Measurements from ENCODE around the gene SRGAP2B.
"Not testable (repeated sequence)": the region's sequence is repeated elsewhere in the genome, so short reads cannot be mapped to it uniquely, and the experiment has no call there.

DNA sequence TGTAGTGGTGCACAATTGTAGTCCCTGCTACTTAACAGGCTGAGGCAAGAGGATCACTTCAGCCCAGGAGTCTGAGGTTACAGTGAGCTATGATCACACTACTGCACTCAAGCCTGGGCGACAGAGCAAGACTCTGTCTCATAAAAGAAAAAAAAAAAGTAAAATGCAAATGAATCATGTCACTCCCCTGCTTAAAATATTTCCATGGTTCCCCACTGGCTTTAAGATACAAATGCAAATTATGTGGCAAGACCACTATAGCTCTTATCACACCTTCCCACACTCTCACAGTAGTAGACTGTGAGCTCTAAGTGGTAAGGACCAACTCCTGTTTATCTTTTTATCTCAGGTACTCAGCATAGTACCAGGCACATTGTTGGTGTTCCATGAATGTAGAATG lies 53.6 kb downstream of the SRGAP2B start:
- TF ChIP-seq, protein P1, sequence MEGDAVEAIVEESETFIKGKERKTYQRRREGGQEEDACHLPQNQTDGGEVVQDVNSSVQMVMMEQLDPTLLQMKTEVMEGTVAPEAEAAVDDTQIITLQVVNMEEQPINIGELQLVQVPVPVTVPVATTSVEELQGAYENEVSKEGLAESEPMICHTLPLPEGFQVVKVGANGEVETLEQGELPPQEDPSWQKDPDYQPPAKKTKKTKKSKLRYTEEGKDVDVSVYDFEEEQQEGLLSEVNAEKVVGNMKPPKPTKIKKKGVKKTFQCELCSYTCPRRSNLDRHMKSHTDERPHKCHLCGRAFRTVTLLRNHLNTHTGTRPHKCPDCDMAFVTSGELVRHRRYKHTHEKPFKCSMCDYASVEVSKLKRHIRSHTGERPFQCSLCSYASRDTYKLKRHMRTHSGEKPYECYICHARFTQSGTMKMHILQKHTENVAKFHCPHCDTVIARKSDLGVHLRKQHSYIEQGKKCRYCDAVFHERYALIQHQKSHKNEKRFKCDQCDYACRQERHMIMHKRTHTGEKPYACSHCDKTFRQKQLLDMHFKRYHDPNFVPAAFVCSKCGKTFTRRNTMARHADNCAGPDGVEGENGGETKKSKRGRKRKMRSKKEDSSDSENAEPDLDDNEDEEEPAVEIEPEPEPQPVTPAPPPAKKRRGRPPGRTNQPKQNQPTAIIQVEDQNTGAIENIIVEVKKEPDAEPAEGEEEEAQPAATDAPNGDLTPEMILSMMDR (IDR thresholded peaks at IDR 0.05; ENCODE audit: control extremely low read depth in 1 of 3, insufficient read depth in 1 of 3, low read depth in 1 of 3, low read length in 3 of 3): not testable (repeated sequence)
- not testable (repeated sequence) for TF ChIP-seq TAF1 (IDR thresholded peaks at IDR 0.05; ENCODE audit: low read depth, low read length); EZH2 (IDR thresholded peaks at IDR 0.05; ENCODE audit: low read depth, low read length, severe bottlenecking); POLR2A (IDR thresholded peaks at IDR 0.05; ENCODE audit: control extremely low read depth in 1 of 2, low read depth in 2 of 2, low read length in 2 of 2); RBBP5 (IDR thresholded peaks at IDR 0.05; ENCODE audit: borderline replicate concordance, low read depth, low read length); CHD1 (IDR thresholded peaks at IDR 0.05; ENCODE audit: low read depth, low read length); SIN3A (conservative IDR thresholded peaks at IDR 0.05 in 1 of 2, IDR thresholded peaks at IDR 0.05 in 1 of 2; ENCODE audit: low read depth in 1 of 2, low read length in 2 of 2); KDM5A (IDR thresholded peaks at IDR 0.05; ENCODE audit: low read length); EGR1 (IDR thresholded peaks at IDR 0.05; ENCODE audit: borderline replicate concordance, low read depth, low read length); RAD21 (IDR thresholded peaks at IDR 0.05 in 1 of 2, conservative IDR thresholded peaks at IDR 0.05 in 1 of 2; ENCODE audit: low read depth in 2 of 2, low read length in 2 of 2)
